Stimulated activated CD8-positive, alpha-beta memory T cell treated with anti-CD3 and anti-CD28 coated beads, Interleukin-2, amount 100 ng/mL, for 1 hour (primary cell): ENCODE results near the gene ZNF598.
"Not testable (repeated sequence)": the region's sequence is repeated elsewhere in the genome, so short reads cannot be mapped to it uniquely, and the experiment has no call there.

Source experiments
- DNase-seq, 2 donors: peaks; one replicate each; pipeline ENCODE4 v3.0.0-alpha.2; 2020; ENCODE audit warnings: low read depth in 2 of 2

ZNF598 gene

DNA sequence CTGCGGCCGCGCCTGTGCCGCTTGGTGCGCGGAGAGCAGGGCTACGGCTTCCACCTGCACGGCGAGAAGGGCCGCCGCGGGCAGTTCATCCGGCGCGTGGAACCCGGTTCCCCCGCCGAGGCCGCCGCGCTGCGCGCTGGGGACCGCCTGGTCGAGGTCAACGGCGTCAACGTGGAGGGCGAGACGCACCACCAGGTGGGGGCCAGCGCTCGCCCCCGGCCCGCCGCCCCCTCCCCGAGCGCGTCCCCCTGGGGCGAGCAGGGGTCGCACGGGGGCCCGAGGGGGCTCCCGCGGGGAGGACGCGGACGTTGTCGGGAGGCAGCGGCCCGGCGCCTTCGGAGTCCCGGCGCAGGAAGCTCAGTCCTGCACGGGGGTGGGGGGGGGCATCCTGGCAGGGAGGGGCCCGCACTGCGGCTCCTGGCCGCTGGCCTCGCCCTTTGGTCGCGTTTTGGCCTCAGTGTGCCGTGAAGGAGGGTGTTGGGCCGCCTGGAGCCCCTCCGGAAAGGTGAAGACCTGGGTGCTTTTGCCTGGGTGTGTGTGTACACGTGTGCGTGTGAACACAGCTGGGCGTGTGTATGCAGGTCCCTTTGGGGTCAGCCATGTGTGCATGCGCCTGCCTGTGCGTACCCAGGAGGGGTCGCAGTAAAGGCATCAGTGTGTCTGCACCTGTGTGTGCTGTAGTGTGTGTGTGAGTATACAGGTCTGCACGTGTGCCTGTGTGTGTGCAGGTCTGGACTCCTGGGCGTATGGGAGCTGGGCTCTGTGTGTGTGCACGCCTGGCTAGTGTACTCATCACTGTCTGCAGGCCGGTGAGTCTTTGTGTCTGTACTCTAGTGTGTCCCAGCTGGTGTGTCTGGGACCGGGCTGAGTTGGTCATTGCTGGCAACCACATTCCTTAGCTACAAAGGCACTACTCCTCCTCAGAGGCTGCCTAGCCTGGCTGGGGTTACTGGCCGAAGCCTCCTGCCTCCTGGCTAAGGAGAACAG lies 17.7 kb upstream of the ZNF598 start:
- no peak for DNase-seq

DNA sequence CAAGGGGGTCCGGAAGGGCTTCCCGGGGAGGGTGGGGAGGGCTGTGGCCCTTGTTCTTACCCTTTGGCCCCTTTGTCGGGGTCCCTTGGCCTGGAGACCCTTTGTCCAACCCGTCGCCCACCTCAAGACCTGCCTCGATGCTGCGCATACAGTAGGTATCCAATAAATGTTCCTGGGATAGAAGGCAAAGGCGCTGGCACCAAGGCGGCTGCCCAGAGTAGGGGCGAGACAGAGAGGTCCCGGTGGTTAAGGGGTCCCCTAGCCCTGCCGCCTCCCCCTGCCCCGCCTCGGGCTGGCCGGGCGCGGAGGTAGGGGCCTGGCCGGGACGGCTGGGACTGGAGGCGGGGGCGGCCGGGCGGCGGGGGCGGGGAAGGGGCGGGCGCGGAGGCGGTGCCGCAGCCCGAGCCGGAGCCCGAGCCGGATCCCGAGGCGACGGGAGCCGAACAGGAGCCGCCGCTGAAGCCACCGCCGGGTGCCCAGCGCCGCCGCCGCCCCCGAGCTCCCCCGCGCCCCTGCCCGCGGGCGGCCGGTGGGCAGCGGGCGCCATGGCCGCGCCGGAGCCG lies 16.9 kb upstream of the ZNF598 start, which contains the start of gene NHERF2:
Gene NHERF2, plus strand, starts transcription at position 442 of the 563 bp plus-strand sequence. Its CDS starts 104 bp downstream, at position 546.
- DNase-seq, result no peak

- DNase-seq, result no peak
Measured at GRCh38 chr16:2025878-2026460, 16.3 kb upstream of the ZNF598 start.

DNA sequence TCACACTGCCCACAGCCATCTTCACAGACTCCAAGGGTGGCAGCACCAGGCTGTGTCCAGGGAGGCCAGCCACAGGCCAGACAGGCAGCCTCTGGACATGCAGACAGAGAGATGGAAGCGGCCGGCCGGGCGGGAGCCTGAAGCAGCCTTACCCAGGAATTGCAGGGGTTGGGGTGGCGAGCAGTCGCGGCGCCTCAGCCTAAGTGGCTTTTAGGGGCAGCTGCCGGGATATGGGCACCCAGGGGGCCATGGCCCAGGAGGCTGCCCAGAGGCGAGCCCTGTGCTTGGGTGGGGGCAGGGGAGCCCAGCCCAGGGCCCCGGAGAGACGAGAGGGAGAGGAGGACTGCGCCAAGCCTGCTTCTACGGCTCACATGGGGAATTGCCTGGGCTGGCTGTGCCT lies 15.6 kb upstream of the ZNF598 start:
- no peak for DNase-seq

DNA sequence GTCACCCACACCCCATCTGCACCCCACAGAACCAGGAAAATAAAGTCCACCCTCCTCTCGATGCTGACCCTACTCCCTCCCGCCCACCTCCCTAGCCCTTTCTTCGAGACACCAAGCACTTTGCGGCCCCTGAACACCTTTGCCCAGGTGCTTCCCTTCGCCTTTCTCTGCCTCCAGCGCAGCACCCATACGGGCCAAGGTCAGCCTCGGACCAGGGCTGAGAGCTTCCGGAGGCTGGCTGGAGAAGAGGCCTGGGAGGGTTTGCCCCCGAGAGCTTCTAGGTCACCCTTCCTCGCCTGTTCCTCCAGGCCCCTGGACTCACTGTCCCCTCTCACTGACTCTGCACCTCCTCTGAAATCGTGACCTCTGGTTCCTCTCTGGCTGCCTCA lies 14.4 kb upstream of the ZNF598 start:
- no peak for DNase-seq

DNA sequence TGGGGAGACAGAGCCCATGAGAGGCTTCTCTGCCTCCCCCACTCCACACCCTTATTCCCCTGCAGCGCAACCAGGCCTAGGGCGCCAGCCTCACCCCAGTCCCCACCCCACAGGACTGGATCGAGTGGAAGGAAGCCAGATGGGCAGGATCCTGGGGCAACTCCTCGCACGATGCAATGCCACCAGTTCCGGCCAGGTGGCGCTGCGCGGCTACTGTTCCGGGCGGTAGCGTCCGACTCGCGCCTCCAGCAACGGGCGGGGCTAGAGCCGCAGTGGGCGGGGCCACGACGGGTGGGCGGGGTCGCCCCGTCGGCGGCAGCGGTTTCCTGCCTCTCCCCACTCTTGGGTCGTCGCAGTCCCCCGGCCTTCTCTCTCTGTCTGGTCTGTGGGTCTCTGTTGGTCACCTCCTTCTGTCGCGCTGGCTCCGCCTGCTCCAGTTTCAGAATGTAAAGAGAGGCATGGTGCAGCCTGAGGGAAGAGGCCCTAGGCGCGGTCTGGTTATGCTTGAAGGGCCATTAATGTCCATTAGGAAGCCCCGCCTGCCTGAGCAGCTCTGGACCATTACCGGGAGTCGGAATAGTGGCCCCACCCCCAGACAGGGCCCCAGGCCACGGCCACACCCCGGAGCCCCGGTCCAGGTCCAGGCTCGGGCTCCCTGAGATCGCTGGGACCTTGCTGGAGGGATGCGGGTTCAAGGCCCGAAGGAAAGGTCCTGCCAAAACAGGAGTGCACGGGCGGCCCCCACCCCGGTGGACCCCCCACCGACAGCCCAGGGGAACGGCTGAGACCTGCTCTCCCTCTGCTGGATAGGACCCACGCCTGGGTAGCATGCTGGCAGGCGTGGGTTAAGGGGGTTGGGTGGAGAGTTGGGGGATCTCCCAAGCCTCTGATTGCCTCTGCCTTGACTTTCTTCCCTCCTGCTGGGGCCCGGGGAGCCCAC lies 13.7 kb upstream of the ZNF598 start:
- DNase-seq, result peak; percentile 92 to 96

DNA sequence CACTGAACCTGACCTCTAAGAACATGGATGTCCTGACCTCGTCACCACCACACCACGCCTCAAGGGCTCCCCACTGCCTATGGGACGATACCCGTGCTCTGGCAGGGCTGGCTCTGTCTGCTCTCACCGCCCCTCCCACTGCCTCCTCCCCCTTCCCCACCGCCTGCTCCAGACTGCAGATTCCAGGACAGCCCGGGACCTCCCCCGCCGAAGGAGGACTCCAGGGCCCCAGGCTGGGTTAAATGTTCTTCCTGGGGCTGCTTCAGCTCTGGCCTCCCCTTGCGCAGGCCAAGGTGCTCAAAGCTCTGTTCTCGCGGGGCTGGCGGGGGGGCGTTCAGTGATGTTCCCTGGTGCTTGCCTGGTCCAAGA lies 13.1 kb upstream of the ZNF598 start:
- DNase-seq, result no peak

- DNase-seq, result no peak
Measured at GRCh38 chr16:2019921-2020831, 10.6 kb upstream of the ZNF598 start.

DNA sequence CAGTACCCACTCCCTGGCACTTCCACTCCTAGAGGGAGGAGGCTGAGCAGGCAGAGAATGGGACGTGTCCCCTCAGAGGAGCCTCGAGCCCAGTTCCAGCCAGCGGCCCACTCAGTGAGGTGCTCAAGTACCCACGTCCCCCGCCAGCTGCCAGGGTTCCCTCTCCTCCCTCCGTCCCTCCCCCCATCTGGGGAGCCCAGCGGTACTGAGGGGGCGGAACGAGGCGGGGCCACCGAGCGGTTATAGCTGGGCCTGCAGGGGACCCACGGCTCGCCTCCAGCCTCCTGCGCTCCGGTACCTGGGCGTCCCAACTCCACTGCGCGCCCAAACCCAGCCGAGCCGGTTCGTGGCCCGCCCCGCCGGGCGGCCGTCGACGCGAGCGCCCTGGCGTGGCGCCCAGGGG lies 9.9 kb upstream of the ZNF598 start, which contains the start of gene NPW:
Gene NPW, plus strand, starts transcription at position 268 of the 403 bp plus-strand sequence.
- no peak for DNase-seq

GRCh38 chr16:2016407-2016922 lies 6.8 kb upstream of the ZNF598 start:
- DNase-seq, result no peak

DNA sequence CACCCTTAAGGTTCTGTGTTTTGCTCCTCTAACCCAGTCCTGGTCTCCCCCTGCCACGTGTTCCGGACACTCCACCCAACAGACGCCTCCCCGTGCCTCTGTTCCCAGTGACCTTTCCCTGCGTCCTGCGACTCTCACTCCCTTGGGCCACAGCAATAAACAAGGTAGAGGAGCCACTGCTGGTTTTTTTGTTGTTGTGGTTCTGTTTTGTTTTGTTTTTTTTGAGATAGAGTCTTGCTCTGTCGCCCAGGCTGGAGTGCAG lies 6.3 kb upstream of the ZNF598 start:
- no peak for DNase-seq

DNA sequence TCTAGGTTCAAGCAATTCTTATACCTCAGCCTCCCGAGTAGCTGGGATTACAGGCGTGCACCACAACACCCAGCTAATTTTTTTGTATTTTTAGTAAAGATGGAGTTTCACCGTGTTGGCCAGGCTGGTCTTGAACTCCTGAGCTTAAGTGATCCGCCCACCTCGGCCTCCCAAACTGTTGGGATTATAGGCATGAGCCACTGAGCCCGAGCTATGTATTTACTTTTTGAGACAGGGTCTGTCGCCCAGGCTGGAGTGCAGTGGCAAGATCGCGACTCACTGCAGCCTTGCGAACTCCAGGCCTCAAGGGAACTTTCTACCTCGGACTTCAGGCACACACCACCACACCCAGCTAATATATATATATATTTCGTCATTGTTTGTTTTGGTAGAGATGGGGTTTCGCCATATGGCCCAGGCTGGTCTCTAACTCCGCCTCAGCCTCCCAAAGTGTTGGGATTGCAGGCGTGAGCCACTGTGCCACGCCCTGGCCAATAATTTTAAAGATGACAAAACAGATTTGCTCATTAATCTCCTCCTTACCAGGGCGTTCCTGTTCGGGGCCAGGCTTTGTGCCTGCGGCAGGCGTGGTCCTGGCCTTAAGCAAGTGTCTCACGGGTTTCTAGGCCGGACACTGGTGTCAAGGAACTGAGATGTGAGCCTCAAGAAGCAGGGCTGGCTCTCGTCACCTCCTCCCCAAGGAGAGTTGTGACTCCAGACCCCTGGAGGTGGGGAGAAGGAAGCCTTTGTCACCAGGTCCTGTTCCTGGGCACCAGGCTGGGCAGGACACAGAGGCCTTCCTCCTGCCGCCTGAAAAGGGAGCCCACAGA lies 5.7 kb upstream of the ZNF598 start:
- DNase-seq, result no peak

DNA sequence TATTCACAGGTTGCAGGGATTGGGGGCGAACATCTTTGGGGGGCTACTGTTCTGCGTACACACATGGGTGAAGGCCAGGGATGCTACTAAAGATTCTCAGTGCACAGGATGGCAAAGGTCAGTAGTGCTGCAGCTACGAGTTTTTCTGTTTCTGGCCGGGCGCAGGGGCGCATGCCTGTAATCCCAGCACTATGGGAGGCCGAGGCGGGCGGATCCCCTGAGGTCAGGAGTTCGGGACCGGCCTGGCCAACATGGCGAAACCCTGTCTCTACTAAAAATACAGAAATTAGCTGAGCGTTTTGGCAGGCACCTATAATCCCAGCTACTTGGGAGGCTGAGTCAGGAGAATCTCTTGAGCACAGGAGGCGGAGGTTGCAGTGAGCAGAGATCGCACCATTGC lies 3.9 kb upstream of the ZNF598 start:
- no peak for DNase-seq

GRCh38 chr16:2011726-2012125 lies 2.1 kb upstream of the ZNF598 start:
- DNase-seq, result not testable (repeated sequence)

DNA sequence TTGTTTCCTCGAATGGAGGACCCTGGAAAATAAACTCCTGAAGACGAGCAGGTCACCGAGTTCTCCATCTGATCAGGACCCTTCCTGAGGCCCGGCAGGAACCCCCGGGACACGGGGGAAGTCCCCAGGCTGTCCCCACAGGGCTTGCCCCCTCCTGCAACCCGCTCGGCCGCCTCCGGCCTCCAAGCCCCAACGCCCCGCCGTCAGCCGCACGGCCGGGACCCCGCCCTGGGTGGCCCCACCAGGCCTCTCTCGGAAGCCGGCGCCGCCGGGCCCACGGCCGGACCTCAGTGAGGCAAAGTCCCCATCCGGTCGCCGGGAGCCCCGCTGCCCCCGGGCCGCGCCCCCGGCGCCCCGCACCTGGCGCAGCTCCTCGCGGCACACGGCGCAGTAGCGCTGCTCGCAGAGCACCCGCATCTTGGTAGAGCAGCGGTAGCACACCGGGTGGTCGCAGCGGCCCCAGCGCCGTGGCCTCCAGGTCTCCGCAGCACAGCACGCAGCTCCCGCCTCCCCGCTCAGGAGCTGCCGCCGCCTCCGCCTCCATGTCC lies 383 bp downstream of the ZNF598 start:
- no peak for DNase-seq

- no peak for DNase-seq
Measured at GRCh38 chr16:2008631-2009163, 924 bp downstream of the ZNF598 start.

DNA sequence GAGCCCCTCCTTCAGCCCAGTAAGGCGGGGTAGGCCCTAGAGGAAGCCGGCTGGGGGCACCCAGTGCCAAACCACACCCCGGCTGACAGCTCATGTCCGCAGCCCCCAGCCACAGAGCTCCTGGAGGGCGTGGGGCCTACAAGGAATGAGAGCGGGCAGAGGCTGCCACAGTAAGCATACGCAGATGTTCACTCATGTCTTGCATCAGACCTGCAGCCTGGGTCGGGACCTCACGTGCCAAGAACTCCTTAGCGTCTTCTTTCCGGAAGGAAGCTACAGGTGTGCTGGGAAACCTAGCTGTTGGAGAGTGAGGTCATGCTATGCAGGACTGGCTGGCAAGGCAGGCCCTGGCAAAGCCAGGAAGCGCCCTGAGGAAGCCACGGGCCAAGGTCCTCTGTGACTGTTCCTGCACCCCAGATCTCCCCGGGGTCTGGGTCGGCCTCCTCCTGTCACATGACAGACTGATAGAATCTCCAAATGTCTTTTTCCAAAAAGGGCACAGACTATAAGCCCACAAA lies 1.6 kb downstream of the ZNF598 start:
- no peak for DNase-seq

- no peak for DNase-seq
Measured at GRCh38 chr16:2007081-2007836, 2.4 kb downstream of the ZNF598 start.
